ENCODE data around the gene CIITA.

The CIITA gene

DNA sequence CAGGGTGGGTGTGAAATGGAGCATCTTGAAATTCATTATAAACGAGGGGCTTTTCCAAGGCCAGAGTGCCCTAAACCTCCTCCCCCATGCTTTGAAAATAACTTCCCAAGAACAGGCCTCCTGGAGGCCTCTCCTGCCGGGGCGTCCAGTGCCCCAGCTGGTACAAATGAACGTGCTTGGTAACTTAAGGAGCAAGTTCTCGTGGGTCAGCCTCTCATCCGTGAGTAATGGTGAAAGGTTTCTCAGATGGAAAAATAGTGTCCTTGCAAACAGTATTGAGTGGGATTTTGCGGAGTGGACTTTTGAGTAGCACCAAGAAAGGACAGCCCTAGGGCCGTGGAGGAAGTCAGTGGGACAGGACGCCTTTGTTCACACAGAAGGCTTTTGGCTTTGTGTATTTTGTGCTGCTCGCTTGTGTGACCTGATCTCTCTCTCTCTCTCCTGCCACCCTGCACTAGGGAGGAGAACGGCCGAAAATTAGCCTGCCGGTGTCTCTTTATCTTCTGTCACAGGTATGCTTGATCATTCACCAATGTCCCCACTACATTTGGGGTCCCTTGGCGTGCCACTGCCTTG is 102.0 kb downstream of the CIITA start:
- H3K4me3 ChIP-seq (ENCODE audit: low read length) = no peak overlapping the region
- no peak for DNase-seq (ENCODE audit: low read depth)
- TF ChIP-seq, protein P1, sequence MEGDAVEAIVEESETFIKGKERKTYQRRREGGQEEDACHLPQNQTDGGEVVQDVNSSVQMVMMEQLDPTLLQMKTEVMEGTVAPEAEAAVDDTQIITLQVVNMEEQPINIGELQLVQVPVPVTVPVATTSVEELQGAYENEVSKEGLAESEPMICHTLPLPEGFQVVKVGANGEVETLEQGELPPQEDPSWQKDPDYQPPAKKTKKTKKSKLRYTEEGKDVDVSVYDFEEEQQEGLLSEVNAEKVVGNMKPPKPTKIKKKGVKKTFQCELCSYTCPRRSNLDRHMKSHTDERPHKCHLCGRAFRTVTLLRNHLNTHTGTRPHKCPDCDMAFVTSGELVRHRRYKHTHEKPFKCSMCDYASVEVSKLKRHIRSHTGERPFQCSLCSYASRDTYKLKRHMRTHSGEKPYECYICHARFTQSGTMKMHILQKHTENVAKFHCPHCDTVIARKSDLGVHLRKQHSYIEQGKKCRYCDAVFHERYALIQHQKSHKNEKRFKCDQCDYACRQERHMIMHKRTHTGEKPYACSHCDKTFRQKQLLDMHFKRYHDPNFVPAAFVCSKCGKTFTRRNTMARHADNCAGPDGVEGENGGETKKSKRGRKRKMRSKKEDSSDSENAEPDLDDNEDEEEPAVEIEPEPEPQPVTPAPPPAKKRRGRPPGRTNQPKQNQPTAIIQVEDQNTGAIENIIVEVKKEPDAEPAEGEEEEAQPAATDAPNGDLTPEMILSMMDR (IDR thresholded peaks at IDR 0.05; ENCODE audit: insufficient read depth, low read depth, low read length, missing control alignments) = no peak

DNA sequence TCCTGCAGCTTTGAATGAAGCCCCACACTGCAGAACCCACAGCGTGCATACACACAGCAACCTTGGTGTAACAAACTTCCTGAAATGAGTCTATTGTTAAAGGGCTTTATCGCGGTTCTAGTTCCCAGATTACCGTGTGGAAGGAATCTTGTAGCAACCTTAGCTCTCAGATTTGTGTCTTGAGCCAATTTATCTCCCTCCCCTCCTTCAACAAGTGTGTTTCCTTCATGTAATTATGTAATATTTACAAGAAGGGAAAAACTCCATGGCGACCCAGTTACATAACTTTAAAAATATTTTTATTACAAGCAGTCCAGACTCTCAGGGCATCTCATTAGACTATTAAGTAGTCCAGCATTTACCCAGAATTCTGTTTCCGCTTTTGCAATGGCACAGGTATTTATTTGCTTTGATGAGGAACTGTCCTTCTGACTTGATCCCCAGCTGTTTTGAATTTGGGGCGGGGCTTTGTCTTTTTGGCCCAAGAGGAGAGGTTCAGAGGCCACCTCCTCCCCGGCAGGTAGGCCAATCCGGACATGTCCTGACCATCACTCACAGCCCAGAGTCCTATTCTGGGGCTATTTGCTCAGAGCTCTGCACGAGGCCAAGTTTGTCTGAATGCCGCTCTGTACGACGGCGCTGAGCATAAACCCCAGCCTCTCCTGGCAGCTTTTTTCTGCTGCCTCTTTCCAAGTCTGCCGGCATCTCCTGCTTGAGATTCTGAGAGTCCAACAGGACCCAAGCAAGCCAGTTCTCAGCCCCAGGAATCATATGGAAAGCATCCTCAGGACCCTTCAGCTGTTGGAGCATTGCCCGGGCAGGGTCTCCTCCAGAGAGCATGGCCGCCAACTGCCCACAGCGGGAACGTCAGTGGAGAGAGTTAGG is 103.0 kb downstream of the CIITA start:
- H3K4me3 ChIP-seq (ENCODE audit: low read length) = no peak overlapping the region
- TF ChIP-seq, protein P1 (IDR thresholded peaks at IDR 0.05; ENCODE audit: insufficient read depth, low read depth, low read length, missing control alignments) = no peak
- peak; percentile 83 for DNase-seq (ENCODE audit: low read depth)

DNA sequence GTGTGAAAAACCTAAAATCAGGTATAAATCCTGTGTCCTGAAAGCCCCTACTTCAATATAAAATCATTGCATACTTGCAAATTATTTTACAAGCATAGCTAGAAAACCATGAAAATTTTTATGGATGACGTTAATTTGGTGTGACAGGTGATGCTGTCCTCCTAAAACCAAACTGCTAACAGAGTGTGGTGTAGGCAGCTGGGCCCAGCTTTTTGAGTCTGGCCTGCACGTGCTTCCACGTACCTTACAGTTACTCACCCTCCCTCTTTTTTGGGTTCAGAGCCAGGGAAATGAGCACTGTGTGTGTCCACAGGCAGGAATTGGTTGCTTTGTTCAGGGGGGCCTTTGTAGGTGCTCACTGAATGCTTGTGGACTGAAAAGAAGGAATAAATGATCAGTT is 103.8 kb downstream of the CIITA start:
- no peak overlapping the region for H3K4me3 ChIP-seq (ENCODE audit: low read length)
- TF ChIP-seq, protein P1 (IDR thresholded peaks at IDR 0.05; ENCODE audit: insufficient read depth, low read depth, low read length, missing control alignments) = no peak
- DNase-seq (ENCODE audit: low read depth) = no peak

DNA sequence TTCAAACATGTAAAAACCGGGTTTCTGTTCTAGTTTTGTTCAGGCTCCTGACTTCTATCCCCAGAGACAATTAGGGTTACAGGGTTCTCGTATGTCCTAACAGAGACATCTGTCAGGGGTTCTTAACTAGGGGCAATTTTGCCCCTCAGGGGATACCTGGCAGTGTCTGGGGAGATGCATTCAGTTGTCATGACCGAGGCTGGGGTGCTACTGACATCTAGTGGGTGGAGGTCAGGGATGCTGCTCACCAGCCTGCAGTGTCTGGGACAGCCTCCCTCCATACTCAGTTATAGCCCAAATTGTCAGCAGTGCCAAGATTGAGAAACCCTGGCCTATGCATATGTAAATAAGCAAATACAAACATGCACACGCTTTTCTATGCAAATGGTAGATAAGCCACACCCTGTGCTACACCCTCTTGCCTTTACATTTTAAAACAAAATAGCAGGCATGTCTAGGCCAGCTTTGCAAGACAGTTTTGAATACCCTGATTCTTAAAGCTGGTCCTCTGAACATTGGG is 104.8 kb downstream of the CIITA start:
- peak; percentile 84 for DNase-seq (ENCODE audit: low read depth)
- TF ChIP-seq, protein P1 (IDR thresholded peaks at IDR 0.05; ENCODE audit: insufficient read depth, low read depth, low read length, missing control alignments) = peak; percentile 67
- no peak overlapping the region for H3K4me3 ChIP-seq (ENCODE audit: low read length)

DNA sequence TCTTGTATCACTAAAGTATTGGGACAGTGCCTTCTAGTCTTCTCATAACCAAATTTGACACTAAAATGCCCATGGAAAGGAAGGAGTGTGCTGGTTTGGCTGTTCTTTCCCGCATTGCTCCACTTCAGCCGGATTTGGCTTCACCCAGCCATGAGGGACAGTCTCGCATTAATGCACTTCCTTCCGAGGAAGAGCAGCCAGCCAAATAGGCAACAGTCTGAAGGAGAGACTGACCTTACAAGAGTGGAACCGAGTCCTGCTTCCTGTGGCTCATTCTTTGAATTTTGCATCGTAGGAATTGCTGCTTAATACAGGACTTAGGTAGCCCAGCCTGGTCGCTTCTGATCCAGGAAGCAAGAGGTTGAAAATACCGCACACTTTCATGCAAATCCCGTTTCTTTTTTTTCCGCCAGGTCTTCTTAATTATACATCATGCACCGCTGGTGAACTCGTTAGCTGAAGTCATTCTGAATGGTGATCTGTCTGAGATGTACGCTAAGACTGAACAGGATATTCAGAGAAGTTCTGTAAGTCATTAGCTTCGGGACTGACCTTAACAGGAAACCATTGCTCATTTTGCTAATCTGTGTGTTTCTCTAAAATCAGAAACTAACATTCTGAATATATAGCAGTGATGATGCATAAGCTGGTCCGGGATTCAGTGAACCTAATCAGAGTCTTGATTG is 105.6 kb downstream of the CIITA start:
- no peak overlapping the region for H3K4me3 ChIP-seq (ENCODE audit: low read length)
- DNase-seq (ENCODE audit: low read depth) = no peak
- TF ChIP-seq, protein P1 (IDR thresholded peaks at IDR 0.05; ENCODE audit: insufficient read depth, low read depth, low read length, missing control alignments) = no peak

DNA sequence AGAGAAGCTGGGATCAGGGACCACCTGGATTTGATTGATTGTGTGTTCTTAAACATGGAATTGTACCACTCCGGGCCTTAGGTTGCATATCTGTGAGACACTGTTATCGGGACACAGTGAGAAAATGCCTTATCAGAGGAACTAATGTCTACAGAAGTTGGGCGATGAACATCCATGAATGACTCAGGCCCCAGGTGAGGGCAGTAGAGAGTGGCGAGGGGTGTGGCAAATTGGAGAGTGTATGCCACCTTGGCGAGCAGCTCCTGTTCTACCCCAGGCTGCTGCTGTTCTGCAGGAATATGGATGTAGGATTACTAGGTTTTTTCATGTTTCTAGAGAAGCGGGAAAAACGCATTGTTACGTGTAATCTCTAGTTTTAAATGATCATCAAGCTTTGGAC is 106.2 kb downstream of the CIITA start:
- DNase-seq (ENCODE audit: low read depth) = peak; percentile 44
- TF ChIP-seq, protein P1 (IDR thresholded peaks at IDR 0.05; ENCODE audit: insufficient read depth, low read depth, low read length, missing control alignments) = peak; percentile 36
- no peak overlapping the region for H3K4me3 ChIP-seq (ENCODE audit: low read length)
